Amniotic stem cell (primary cell): Measurements from ENCODE around the gene DDX52.
A peak's percentile ranks its signal among the peaks of the same experiment; 100 is the strongest.
"Not testable (repeated sequence)": the region's sequence is repeated elsewhere in the genome, so short reads cannot be mapped to it uniquely, and the experiment has no call there.

Experiments used
- DNase-seq: peaks from one replicate; lab custom pipeline; 2025; lab: John Stamatoyannopoulos, UW

DDX52 gene, protein sequence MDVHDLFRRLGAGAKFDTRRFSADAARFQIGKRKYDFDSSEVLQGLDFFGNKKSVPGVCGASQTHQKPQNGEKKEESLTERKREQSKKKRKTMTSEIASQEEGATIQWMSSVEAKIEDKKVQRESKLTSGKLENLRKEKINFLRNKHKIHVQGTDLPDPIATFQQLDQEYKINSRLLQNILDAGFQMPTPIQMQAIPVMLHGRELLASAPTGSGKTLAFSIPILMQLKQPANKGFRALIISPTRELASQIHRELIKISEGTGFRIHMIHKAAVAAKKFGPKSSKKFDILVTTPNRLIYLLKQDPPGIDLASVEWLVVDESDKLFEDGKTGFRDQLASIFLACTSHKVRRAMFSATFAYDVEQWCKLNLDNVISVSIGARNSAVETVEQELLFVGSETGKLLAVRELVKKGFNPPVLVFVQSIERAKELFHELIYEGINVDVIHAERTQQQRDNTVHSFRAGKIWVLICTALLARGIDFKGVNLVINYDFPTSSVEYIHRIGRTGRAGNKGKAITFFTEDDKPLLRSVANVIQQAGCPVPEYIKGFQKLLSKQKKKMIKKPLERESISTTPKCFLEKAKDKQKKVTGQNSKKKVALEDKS

DNA sequence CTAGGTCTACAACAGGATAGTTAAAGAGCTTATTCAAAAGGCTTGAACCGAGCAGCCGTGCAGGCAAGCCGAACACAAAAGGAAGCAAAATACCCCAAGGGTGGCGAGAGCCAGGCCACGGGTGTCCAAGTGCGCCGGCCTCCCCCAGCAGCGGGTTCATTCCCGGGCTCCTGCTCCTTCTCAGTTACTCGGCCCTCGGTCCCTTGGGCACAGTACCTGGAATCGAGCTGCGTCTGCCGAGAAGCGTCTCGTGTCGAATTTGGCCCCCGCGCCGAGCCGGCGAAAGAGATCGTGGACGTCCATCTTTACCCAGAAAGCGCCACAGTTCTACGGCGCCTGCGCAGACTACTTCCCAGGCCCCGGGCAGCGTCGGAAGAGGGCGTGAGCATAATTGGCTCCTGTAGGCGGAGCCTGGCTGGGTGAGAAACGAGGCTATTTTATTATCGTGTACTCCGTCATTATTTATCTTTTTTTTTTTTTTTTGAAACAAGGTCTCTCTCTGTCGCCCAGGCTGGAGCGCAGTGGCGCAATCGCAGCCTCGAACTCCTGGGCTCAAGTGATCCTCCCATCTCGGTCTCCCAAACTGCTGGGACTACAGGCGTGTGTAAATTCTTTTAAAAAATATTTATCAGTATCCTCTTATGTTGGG is at the start of gene DDX52:
TSS of gene DDX52 (minus strand) at position 329 of the 649 bp plus-strand sequence. CDS start at position 303, 26 bp downstream.
- peak; percentile 76 for DNase-seq

DNA sequence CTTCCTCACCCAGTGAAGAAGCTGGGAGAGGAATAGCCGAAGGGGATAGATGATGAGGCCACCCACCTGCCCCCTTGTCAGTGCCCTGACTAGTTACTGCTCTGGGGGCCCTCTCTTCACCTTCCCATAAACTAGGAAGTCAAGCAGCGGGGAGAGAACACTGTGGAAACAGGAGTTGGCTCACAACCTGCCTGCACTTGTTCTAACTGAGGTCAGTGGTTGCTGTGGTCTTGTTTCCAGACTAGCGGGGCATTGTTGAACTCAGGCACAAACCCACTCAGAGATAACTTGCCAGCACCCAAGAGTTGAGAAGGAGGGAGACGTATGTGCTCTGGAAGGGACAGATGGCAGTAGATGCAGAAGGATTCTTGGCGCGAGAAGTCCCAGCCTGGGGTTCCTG is 48.6 kb upstream of the DDX52 start:
- DNase-seq: no peak

DNA sequence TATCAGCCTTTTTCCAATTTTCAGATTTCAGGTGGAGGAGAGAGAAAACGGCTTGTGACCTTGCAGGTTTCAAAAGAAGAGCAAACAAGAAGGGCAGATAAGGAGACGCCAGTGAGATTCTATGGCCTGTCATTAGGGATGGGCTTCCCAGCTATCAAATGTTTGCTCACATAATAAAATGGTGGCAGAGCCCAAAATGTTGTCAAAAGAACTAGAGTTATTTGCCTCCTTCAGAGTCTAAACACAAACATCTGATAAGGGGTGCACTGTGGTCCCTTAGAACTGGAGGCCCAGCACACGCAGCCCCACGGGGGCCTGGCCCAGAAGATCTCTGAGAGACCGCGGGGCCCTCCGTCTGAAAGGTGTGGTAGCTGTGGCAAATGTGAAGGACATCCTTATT is 46.1 kb upstream of the DDX52 start:
- DNase-seq: no peak

DNA sequence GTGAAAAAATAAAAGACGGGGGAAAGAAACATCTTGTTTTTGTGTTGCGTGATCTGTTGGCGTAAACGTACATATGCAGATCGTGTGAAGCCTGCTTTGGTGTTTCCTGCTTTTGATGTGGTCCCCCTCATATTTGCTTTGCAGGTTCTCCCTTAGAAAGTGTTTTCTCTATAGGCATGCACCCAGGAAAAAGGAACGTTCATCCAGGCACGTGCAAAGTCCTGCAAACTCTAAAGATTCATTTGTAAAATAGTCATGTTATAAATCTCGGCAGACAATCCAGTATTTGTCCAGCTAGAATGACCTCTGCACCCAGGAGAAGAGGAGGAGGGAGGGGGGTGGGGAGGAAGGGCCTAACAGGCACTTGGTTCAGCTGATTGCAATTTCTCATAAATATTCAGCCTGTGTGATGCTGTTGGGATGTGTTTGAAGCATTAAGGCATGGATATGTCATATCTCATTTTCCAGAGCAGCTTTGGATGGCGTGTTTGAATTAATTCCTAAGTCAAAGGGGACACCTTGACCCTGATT is 40.3 kb upstream of the DDX52 start:
- no peak for DNase-seq

DNA sequence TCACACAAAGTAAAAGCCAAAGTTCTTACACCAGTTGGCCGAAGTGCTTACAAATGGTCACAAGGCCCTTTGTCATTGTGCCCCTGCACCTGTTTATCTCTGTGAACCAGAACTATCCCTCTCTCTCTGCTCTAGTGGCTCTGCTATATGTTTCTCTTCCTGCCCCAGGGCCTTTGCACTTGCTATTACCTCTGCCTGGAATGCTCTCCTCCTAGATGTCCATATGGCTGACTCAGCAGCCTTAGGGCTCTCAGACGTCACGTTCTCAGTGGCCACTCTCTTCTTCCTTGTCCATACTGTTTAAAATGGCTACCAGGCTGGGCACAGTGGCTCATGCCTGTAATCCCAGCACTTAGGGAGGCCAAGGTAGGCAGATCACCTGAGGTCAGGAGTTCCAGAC is 38.8 kb upstream of the DDX52 start:
- DNase-seq: no peak

DNA sequence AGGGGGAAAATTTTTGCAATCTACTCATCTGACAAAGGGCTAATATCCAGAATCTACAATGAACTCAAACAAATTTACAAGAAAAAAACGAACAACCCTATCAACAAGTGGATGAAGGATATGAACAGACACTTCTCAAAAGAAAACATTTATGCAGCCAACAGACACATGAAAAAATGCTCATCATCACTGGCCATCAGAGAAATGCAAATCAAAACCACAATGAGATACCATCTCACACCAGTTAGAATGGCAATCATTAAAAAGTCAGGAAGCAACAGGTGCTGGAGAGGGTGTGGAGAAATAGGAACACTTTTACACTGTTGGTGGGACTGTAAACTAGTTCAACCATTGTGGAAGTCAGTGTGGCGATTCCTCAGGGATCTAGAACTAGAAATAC is 36.7 kb upstream of the DDX52 start:
- not testable (repeated sequence) for DNase-seq

DNA sequence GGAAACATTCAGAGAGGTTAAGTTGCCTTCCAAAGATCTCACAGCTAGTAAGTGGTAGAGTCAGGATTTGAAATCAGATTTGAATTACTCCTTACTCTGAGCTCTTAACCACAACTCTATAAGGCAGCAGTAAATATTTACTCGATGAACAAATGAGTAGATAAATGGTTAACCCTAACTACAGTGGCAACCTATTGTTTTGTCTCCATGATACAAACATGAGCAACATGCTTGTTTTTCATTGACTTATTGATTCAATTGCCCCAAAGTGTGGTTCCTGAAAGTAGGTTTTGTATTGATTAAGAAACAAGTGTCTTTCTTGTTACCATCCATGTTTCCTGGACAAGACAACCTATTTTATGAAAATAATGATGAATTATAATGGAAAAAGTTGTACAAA is 34.8 kb upstream of the DDX52 start:
- no peak for DNase-seq

DNA sequence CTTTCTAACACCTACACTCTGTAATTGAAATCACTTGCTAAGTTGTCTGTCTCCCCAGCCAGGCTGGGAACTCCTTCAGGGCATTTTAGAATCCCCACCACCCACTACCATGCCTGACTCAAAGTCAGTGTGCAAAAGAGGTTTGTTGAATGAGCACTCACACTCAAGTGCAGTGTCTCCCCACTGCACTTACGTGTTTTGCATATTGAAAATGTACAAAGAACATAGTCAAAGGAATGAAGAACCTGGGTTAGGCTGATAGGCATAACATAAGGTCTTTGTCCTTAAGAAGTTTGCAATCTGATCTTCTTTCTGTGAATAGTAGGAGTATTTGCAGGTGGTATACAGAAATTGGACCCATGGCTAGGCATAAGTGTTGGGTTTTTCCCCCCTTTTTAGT is 33.8 kb upstream of the DDX52 start:
- DNase-seq: no peak

DNA sequence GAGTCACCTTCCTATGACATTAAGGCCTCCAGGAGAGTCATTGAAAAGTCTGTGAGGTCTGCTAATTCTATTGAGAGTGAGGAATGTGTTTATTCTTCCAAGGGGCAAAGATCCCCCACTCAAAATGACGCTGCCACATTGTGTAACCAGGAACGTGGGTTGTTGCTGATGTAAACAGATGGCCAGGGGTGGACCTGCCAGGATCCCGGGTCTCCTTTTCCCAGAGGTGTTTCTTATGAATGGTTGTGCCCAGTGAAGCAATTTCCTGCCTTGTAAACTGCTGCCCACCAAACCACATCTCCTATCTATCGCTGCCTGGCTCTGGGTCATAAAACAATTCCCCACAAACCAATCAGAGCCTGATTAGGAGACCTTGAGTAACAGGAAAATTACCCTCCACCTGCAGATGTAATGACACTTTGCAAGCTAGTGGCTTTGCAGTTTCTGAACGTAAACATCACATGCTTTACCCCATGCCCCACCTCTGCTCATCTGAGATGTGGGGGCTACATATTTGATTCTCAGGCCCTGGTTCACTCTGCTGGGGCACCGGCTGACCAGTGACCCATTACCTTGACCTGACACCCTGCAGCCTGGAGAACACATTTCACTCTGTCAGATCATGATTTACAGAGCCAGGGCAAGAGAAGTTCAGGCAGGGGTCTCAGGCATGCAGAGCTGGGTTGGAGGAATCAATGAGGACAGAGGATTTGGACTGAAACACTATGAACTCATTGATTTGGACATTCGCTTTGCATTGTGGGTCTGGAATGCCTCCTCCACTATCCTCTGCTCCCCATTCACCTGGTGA is 33.1 kb upstream of the DDX52 start:
- no peak for DNase-seq

DNA sequence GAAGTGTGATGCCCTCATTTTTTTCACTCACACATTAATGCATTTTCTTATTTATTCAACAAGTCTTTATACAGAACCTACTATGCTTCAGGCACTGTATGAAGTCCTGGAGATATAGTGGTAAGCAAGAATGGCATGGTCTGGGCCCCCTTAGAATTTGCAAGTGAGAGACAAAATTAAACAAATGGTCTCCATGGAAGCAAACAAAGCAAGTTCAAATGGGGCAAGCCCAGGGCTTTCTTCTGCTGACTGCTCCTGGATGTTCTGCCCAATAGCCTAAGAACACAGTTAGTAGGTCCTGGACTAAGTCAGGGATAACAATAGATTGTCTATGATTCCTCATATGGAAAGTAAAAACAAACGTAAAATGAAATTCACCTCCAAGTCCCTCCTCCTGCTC is 31.3 kb upstream of the DDX52 start:
- no peak for DNase-seq

DNA sequence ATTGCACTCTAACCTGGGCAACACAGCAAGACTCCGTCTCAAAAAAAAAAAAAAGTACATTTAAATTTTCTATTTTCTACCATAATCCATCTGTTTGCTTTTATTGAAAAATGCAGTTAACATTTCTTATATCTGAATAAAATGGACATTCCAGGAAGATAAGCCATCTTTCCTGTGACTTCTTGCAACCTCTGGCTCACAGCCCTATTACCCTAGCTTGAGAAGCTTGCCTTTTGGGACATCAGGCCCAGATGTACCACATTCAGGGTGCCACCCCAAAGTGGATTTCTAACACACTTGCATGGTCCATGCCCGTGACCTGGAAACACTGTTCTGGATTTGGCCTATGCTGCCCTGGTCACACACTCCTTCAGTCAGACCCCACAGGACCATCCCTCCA is 30.1 kb upstream of the DDX52 start:
- no peak for DNase-seq

DNA sequence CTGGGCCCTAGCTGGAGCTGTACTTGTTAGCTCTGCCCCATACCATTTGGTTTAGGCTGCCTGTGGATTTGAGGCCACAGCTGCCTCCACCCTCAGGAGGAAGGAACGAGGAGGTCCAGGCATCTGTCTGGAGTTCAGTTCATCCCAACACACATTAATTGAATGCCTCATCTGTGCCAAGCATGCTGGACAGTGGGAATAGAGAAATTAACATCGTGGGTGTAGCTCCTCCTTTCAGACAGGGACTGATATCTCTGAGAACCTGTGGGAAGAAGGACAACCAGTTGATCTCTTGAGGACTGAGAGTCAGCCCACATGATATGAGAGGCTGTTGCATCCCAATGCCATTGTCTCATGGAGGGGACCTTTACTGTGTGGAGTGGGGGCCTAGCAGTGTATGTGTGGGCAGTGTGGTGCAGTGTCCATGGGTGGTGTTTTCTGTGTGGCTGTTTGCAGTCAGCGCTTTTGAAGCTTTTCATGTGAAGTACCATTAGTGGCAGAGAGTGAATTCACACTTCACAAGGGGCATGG is 29.4 kb upstream of the DDX52 start:
- no peak for DNase-seq

DNA sequence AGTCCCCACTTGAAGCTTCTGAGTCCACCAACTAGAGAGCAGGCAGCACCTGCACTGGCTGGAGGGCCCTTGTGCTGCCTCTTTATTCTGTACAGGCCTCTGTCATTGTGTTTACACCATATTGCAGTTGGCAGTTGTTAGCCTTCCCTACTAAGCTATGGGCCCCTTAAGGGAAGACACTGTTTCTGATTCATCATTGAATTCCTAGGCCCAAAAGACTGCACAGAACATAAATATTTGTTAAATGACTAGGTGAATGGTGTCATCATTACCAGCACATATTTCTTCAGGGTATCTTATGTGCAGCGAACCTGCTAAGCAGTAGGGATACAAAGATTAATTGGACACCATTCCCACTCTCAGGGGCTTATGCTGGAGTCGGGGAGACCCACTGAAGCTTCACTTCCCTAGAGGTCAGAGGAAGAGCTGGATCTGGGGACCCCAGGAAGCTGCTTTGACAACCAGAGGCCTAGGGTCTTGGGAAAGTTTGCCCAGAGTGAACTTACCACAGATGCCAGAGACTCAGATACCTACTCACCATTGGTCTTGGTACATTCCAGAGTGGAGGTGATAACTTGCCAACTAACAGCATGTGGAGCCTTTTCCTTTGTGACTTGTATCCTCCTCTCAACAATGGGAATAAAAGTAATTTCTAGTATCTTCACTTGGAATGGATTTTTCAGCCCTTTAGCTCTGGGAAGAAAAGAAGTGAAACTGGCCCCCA is 28.7 kb upstream of the DDX52 start:
- DNase-seq: peak; percentile 75

DNA sequence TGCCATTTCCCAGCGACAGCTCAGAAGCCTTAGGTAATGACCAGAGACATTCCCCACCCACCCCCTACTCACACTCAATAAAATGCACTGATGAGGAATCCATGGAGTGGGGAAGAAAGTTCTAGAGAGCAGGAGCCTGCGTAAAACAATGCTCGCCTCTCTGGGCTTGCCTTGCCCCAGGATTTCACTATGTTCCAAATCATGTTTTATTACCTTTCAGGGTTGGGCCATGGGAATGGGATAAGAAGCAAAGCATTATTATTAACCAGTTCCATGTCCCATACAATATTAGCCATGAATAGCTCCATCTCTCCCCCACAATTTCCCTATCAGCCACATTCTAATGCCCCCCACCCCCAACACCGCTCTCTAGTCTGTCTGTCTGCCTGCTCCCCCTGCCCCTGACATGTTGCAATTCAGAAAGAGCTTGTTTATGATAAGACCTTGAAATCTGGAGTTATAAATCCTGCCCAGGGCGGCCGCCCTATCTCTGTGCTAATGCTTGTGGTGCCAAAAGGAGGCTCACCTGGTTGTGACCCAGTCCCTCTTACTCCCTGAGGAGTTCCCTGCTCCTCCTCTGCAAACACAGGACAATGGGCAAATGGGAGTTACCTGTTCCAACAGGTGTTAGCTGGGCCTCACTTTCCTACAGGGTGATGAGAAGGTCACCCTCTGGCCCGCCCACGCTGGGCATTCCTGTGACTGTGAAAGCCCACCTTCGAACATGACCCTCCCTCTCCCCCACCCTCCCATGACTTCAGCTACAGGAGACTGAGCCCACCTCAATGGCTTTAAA is 28.0 kb upstream of the DDX52 start:
- no peak for DNase-seq

DNA sequence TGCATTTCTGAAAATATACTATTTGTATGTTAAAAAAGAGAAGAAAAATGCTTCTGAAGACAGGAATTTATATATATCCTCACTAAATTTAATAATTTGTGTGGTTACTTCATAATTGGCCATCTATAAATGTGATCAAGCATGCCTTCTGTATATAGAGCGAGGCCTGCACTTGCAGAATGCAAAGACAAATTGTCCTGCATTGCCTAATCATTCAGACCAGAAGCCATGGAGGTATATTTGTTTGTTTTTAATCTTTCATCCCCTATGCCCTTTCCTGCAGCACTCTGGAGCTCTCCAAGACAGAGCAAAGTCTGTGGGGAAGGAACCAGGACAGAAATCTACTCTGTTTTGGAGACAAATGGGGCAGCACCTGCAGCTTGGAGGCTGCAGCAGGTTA is 23.8 kb upstream of the DDX52 start:
- no peak for DNase-seq

DNA sequence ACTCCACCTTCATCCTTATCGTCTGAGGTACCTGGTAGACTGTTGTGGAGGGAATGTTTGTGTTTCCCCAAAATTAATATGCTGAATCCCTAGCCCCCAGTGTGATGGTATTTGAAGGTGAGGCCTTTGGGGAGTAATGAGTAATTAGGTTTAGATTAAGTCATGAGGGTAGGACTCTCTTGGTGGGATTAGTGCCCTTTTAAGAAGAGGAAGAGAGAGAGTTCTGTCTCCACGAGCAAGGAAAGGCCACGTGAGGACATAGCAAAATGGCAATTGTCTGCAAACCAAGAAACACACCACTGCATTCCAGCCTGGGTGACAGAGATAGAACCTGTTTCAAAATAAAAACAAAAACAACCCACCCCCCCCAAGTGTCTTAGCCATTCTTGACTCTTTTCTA is 21.0 kb upstream of the DDX52 start:
- DNase-seq: no peak

DNA sequence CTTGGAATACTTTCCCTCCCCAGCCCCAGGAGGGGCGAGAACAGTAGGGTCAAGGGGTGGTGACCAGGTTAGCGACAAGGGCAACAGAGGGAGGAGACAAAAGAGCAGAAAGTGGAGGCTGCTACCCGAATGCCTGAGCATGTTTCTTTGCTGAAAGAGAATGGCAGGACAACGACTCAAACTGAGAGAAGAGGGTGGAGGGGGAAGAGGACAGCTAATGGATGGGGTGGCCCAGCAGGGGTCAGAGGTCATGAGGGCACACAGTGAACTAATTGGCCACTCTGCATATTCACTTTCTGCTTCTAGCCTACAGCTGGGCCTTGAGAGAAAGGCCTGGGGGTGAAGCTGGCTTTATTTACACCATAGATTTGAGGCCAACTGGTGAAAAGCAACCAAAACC is 19.1 kb upstream of the DDX52 start:
- no peak for DNase-seq

DNA sequence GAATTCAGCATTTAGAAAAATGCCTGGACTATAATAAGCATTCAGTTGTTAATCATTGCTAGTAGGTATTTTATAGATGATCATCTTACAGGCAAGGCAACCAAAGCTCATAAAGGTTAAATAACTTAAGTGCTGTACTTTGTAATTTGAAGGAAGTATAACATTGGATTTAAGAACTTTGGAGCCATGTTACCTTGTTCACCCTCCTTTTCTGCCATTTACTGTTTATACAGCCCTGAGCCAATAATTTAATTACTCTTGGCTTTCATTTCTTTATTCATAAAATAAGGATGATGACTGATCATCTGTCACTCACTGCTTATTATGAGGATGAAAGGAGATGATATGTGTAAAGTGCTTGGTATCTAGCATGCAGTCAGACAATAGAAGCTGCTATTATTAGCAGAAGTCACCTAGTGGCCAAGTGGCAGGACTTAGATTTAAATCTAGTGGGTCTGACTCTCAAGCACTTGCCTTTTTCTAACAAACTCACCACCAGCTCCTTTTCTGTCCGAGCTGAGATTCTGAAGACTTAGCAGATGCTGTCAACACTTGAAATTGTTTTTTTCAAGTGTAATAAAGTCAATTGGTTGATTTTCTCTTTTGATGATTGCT is 18.3 kb upstream of the DDX52 start:
- DNase-seq: no peak

DNA sequence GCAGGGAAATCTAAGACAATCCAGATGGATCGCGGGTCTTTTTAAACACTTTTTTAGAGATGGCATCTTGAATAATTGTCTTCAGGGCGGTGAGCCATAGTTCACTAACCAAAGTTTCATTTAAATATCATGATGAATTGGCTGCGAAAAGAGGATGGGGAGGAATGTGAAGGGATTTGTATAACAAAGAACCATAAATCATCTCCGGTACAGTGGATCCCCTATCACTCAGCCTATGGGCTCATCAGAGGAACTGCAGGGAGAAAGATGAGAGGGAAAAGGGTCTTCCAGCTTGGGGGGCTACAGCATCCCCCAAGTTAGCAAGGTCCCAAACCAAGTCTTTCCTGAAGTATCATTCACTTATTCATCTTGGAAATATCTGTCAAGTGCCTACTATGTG is 16.7 kb upstream of the DDX52 start:
- DNase-seq: no peak

DNA sequence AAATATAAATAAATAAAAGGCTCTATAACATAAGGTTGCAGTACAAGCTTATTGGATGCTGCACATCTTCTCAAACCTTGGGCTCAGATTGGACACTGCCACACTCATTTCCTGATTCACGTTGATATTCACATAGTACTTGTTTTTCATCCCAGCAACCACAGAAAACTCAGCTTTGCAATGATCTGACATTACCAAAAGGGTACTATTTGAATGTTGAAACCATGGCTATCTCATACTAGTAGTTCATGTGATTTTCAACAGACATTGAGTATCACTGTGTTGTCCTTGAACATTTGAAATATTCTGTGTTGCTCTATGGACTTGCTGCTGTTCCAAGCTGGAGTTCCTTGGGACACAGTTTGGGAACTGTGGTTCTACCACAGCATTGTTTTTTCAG is 14.0 kb upstream of the DDX52 start:
- DNase-seq: no peak
